Sigmoid colon (tissue), 4 donors: ENCODE measurements around the gene UNCX.

Source experiments
- EP300 ChIP-seq, 4 donors: sonication (generic); formaldehyde crosslinking; IDR thresholded peaks; one replicate each; pipeline ENCODE4 v1.6.1; 2017; ENCODE audit warnings: antibody characterized with exemption in 4 of 4
- POLR2AphosphoS5 ChIP-seq, 4 donors: sonication (generic); formaldehyde crosslinking; IDR thresholded peaks; one replicate each; pipeline ENCODE4 v1.6.1; 2017; ENCODE audit warnings: antibody characterized with exemption in 4 of 4
- TF ChIP-seq, protein P1 (sequence below), 4 experiments: fragments of 450-650 bp in 3 of 4; fragments of 200-600 bp in 1 of 4; IDR thresholded peaks; one replicate each; pipeline ENCODE4 v1.5.1; 2016 to 2019; ENCODE audit warnings: antibody characterized with exemption in 4 of 4, mild to moderate bottlenecking in 3 of 4, moderate library complexity in 2 of 4

GRCh38 chr7:1236831-1237701 lies 4.4 kb downstream of the UNCX start:
- TF ChIP-seq, protein P1, sequence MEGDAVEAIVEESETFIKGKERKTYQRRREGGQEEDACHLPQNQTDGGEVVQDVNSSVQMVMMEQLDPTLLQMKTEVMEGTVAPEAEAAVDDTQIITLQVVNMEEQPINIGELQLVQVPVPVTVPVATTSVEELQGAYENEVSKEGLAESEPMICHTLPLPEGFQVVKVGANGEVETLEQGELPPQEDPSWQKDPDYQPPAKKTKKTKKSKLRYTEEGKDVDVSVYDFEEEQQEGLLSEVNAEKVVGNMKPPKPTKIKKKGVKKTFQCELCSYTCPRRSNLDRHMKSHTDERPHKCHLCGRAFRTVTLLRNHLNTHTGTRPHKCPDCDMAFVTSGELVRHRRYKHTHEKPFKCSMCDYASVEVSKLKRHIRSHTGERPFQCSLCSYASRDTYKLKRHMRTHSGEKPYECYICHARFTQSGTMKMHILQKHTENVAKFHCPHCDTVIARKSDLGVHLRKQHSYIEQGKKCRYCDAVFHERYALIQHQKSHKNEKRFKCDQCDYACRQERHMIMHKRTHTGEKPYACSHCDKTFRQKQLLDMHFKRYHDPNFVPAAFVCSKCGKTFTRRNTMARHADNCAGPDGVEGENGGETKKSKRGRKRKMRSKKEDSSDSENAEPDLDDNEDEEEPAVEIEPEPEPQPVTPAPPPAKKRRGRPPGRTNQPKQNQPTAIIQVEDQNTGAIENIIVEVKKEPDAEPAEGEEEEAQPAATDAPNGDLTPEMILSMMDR (IDR thresholded peaks at IDR 0.05): no peak
- TF ChIP-seq POLR2AphosphoS5 (IDR thresholded peaks at IDR 0.05) (peak in 1 of 4 donors; percentile 32), EP300 (IDR thresholded peaks at IDR 0.05) (no peak)
